WTC11 (cell line): ENCODE data around the gene SYTL5. TPM values are rescaled to one million over a fixed set of nuclear protein-coding genes. Genes with fewer than 3 reads are reported as not detected.
A peak's percentile ranks its signal among the peaks of the same experiment; 100 is the strongest.

ENCODE experiments used
- ATAC-seq: fragments of 200-7000 bp; cut with Tn5 transposase; 2 replicates; pipeline ENCODE4 v1.10.0; 2021; ENCODE audit warnings: mild to moderate bottlenecking, moderate library complexity
- CTCF ChIA-PET: fragments of 300-600 bp; sonication (Branson Sonifier 250); formaldehyde crosslinking; loops from one replicate; lab custom pipeline; 2021; ENCODE audit warnings: antibody characterized with exemption; lab: Charles Lee
- POLR2A ChIA-PET: fragments of 350-600 bp; sonication (Branson Sonifier 250); formaldehyde crosslinking; loops from one replicate; lab custom pipeline; 2021; ENCODE audit warnings: antibody characterized with exemption; lab: Charles Lee
- DNase-seq: peaks from one replicate; pipeline ENCODE4 v3.0.0; 2021; ENCODE audit warnings: low spot score
- H3K27ac Mint-ChIP-seq: 2 replicates; pipeline ENCODE4 v1.8.0; 2021; ENCODE audit warnings: mixed read lengths
- H3K27me3 Mint-ChIP-seq: 2 replicates; pipeline ENCODE4 v1.8.0; 2021; ENCODE audit warnings: low read depth, mild to moderate bottlenecking, moderate library complexity, mixed read lengths
- H3K36me3 Mint-ChIP-seq: 2 replicates; pipeline ENCODE4 v1.8.0; 2021; ENCODE audit warnings: mixed read lengths
- H3K4me1 Mint-ChIP-seq: 2 replicates; pipeline ENCODE4 v1.8.0; 2022; ENCODE audit warnings: mixed read lengths
- H3K4me3 Mint-ChIP-seq: 2 replicates; pipeline ENCODE4 v1.8.0; 2021; ENCODE audit warnings: mild to moderate bottlenecking, moderate library complexity, mixed read lengths
- H3K9me3 Mint-ChIP-seq: 2 replicates; pipeline ENCODE4 v1.8.0; 2021; ENCODE audit warnings: mixed read lengths
- CREM ChIP-seq: sonication (generic); formaldehyde crosslinking; IDR thresholded peaks from 2 replicates; pipeline ENCODE4 v1.8.1; 2022; ENCODE audit warnings: mild to moderate bottlenecking, missing genetic modification reagents, moderate library complexity
- GABPB1 ChIP-seq: sonication (generic); formaldehyde crosslinking; IDR thresholded peaks from 2 replicates; pipeline ENCODE4 v1.8.1; 2023; ENCODE audit warnings: mild to moderate bottlenecking, missing genetic modification reagents
- MYBL2 ChIP-seq: sonication (generic); formaldehyde crosslinking; IDR thresholded peaks from 2 replicates; pipeline ENCODE4 v1.8.1; 2023; ENCODE audit warnings: mild to moderate bottlenecking, moderate library complexity, missing genetic modification reagents
- OVOL2 ChIP-seq: fragments of 250-450 bp; sonication (Bioruptor Pico); IDR thresholded peaks from 2 replicates; pipeline ENCODE4 v1.9.0; 2021; ENCODE audit warnings: mild to moderate bottlenecking, borderline replicate concordance
- SMAD3 ChIP-seq: sonication (generic); formaldehyde crosslinking; IDR thresholded peaks from 2 replicates; pipeline ENCODE4 v1.8.0; 2022; ENCODE audit warnings: missing genetic modification reagents, mild to moderate bottlenecking, borderline replicate concordance
- TCF7 ChIP-seq: sonication (generic); formaldehyde crosslinking; IDR thresholded peaks from 2 replicates; pipeline ENCODE4 v1.8.0; 2022; ENCODE audit warnings: mild to moderate bottlenecking, low read depth, missing genetic modification reagents, moderate library complexity
- ZNF219 ChIP-seq: sonication (generic); formaldehyde crosslinking; IDR thresholded peaks from 2 replicates; pipeline ENCODE4 v1.8.0; 2023; ENCODE audit warnings: missing genetic modification reagents, mild to moderate bottlenecking, borderline replicate concordance
- ZNF232 ChIP-seq: sonication (generic); formaldehyde crosslinking; IDR thresholded peaks from 2 replicates; pipeline ENCODE4 v1.8.0; 2022; ENCODE audit warnings: mild to moderate bottlenecking, missing genetic modification reagents
- ZNF317 ChIP-seq: sonication (generic); formaldehyde crosslinking; IDR thresholded peaks from 2 replicates; pipeline ENCODE4 v1.8.1; 2023; ENCODE audit warnings: low read depth, mild to moderate bottlenecking, moderate library complexity, missing genetic modification reagents, borderline replicate concordance
- ZNF423 ChIP-seq: fragments of 250-450 bp; sonication (Bioruptor Pico); IDR thresholded peaks from 2 replicates; pipeline ENCODE4 v2.1.2; 2022; ENCODE audit warnings: mild to moderate bottlenecking, moderate library complexity
- total RNA-seq: library from RNA; stranded (reverse); gene quantifications from 3 replicates; pipeline ENCODE4 v1.2.3, GENCODE V29; 2021
- TF ChIP-seq, protein P1 (sequence below): fragments of 250-450 bp; sonication (Bioruptor Pico); IDR thresholded peaks from 2 replicates; pipeline ENCODE4 v1.8.0; 2021; ENCODE audit warnings: mild to moderate bottlenecking
- TF ChIP-seq, protein P2 (sequence below): sonication (generic); formaldehyde crosslinking; IDR thresholded peaks from 2 replicates; pipeline ENCODE4 v1.8.1; 2022; ENCODE audit warnings: mild to moderate bottlenecking, missing genetic modification reagents, moderate library complexity, borderline replicate concordance
- TF ChIP-seq, protein P3 (sequence below): fragments of 200-600 bp; IDR thresholded peaks from 2 replicates; pipeline ENCODE4 v1.8.0; 2022; ENCODE audit warnings: antibody characterized with exemption
- TF ChIP-seq, protein P4 (sequence below): fragments of 250-450 bp; sonication (Bioruptor Pico); IDR thresholded peaks from 2 replicates; pipeline ENCODE4 v2.1.2; 2022; ENCODE audit warnings: mild to moderate bottlenecking, moderate library complexity
- TF ChIP-seq, protein P5 (sequence below): sonication (generic); formaldehyde crosslinking; conservative IDR thresholded peaks from 2 replicates; pipeline ENCODE4 v1.8.1; 2022; ENCODE audit warnings: mild to moderate bottlenecking, missing genetic modification reagents
- TF ChIP-seq, protein P6 (sequence below): sonication (generic); formaldehyde crosslinking; IDR thresholded peaks from 2 replicates; pipeline ENCODE4 v1.8.1; 2022; ENCODE audit warnings: low read depth, mild to moderate bottlenecking, moderate library complexity, missing genetic modification reagents, borderline replicate concordance

The SYTL5 gene
- total RNA-seq, 1 experiment from 2014 or later: 0.26 TPM

DNA sequence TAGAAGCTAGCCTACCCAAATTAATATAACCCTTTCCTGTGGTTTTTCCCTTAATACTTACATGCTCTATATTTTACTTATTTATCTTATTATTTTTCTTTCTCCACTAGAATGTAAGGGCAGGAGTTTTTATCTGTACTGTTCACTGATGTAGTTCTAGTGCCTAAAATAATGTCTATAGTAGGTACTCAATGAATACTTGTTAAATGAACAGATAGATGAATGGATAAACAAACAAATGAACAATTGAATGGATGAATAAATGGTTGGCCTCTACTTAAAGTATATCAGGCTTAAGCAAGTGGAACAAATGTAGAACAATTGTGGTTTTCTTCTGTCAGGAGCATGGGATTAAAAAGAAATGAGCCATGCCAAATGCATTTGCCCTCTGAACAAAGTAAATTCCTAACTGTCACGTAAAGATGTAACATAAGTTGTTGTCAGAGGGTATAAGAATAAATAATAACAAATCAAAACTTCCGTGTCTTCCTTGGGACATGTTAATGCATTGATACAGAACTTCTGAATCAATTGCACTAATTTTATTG, 54.1 kb downstream of the SYTL5 start:
- CTCF ChIA-PET: no interaction called here
- ATAC-seq: no peak
- POLR2A ChIA-PET: no interaction called here

DNA sequence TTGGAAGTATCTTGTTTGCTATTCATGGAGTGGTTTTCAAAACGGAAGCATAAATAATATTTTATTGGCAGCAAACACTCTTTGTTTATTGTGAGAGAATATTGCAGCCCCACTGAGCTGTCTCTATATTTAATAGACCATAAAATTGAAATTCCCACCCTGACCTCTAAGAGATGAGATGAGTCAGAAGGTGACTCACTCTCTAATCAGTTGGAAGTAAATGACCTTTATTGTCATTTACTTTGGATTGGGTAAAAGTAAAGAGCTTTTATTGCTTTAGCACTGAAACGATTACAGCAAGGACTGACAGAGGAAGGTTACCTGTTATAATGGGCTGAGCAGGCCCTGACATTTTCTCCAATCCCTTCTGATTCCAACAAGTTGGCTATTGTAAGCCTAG, 55.0 kb downstream of the SYTL5 start:
- Mint-ChIP-seq H3K9me3 (no peaks in the 10 kb centered on the region), H3K36me3 (no peaks in the 10 kb centered on the region), H3K4me1 (peaks cover 3% of the 10 kb centered on the region; the same call in 1 of the 2 replicates), H3K4me3 (no peak overlapping the region), H3K27ac (no peak overlapping the region), H3K27me3 (no peaks in the 10 kb centered on the region)
- ATAC-seq (peak; percentile 39; the same call in 1 of the 2 replicates), DNase-seq (no peak)
- CTCF ChIA-PET: no interaction called here
- POLR2A ChIA-PET: no interaction called here
- TF ChIP-seq ZNF219: no peak
- TF ChIP-seq, protein P1, sequence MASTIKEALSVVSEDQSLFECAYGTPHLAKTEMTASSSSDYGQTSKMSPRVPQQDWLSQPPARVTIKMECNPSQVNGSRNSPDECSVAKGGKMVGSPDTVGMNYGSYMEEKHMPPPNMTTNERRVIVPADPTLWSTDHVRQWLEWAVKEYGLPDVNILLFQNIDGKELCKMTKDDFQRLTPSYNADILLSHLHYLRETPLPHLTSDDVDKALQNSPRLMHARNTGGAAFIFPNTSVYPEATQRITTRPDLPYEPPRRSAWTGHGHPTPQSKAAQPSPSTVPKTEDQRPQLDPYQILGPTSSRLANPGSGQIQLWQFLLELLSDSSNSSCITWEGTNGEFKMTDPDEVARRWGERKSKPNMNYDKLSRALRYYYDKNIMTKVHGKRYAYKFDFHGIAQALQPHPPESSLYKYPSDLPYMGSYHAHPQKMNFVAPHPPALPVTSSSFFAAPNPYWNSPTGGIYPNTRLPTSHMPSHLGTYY (CRISPR knock-in tag): no peak
- TF ChIP-seq TCF7 (CRISPR knock-in tag): no peak
- TF ChIP-seq, protein P2, sequence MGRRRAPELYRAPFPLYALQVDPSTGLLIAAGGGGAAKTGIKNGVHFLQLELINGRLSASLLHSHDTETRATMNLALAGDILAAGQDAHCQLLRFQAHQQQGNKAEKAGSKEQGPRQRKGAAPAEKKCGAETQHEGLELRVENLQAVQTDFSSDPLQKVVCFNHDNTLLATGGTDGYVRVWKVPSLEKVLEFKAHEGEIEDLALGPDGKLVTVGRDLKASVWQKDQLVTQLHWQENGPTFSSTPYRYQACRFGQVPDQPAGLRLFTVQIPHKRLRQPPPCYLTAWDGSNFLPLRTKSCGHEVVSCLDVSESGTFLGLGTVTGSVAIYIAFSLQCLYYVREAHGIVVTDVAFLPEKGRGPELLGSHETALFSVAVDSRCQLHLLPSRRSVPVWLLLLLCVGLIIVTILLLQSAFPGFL: no peak
- TF ChIP-seq, protein P3, sequence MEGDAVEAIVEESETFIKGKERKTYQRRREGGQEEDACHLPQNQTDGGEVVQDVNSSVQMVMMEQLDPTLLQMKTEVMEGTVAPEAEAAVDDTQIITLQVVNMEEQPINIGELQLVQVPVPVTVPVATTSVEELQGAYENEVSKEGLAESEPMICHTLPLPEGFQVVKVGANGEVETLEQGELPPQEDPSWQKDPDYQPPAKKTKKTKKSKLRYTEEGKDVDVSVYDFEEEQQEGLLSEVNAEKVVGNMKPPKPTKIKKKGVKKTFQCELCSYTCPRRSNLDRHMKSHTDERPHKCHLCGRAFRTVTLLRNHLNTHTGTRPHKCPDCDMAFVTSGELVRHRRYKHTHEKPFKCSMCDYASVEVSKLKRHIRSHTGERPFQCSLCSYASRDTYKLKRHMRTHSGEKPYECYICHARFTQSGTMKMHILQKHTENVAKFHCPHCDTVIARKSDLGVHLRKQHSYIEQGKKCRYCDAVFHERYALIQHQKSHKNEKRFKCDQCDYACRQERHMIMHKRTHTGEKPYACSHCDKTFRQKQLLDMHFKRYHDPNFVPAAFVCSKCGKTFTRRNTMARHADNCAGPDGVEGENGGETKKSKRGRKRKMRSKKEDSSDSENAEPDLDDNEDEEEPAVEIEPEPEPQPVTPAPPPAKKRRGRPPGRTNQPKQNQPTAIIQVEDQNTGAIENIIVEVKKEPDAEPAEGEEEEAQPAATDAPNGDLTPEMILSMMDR: no peak
- no peak for TF ChIP-seq GABPB1 (CRISPR knock-in tag)
- TF ChIP-seq, protein P4, sequence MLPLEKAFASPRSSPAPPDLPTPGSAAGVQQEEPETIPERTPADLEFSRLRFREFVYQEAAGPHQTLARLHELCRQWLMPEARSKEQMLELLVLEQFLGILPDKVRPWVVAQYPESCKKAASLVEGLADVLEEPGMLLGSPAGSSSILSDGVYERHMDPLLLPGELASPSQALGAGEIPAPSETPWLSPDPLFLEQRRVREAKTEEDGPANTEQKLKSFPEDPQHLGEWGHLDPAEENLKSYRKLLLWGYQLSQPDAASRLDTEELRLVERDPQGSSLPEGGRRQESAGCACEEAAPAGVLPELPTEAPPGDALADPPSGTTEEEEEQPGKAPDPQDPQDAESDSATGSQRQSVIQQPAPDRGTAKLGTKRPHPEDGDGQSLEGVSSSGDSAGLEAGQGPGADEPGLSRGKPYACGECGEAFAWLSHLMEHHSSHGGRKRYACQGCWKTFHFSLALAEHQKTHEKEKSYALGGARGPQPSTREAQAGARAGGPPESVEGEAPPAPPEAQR (CRISPR knock-in tag): no peak
- no peak for TF ChIP-seq CREM
- no peak for TF ChIP-seq ZNF317 (CRISPR knock-in tag)
- TF ChIP-seq MYBL2: no peak
- TF ChIP-seq, protein P5, sequence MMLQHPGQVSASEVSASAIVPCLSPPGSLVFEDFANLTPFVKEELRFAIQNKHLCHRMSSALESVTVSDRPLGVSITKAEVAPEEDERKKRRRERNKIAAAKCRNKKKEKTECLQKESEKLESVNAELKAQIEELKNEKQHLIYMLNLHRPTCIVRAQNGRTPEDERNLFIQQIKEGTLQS (CRISPR knock-in tag): no peak

More for the DNA sequence above, 54.1 kb downstream of the SYTL5 start:
- no peak for TF ChIP-seq SMAD3 (CRISPR knock-in tag)
- no peak for TF ChIP-seq ZNF423 (CRISPR knock-in tag)
- no peak for TF ChIP-seq ZNF317 (CRISPR knock-in tag)
- no peak for TF ChIP-seq OVOL2 (CRISPR knock-in tag)
- TF ChIP-seq, protein P6, sequence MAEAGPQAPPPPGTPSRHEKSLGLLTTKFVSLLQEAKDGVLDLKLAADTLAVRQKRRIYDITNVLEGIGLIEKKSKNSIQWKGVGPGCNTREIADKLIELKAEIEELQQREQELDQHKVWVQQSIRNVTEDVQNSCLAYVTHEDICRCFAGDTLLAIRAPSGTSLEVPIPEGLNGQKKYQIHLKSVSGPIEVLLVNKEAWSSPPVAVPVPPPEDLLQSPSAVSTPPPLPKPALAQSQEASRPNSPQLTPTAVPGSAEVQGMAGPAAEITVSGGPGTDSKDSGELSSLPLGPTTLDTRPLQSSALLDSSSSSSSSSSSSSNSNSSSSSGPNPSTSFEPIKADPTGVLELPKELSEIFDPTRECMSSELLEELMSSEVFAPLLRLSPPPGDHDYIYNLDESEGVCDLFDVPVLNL: no peak
- TF ChIP-seq ZNF232 (CRISPR knock-in tag): no peak
- H3K4me1 Mint-ChIP-seq: peaks cover 3% of the 10 kb centered on the region; the same call in 1 of the 2 replicates
- H3K4me3 Mint-ChIP-seq: no peak overlapping the region
- no peaks in the 10 kb centered on the region for H3K27me3 Mint-ChIP-seq
- DNase-seq: no peak
- no peaks in the 10 kb centered on the region for H3K36me3 Mint-ChIP-seq
- no peak overlapping the region for H3K27ac Mint-ChIP-seq
- no peaks in the 10 kb centered on the region for H3K9me3 Mint-ChIP-seq
